K562 (cell line): ENCODE results near the gene CTRB1.

ENCODE experiments used
- CEBPG ChIP-seq, 3 experiments: fragments of 200-800 bp in 1 of 3; sonication (Bioruptor generic) in 1 of 3; sonication (generic) in 1 of 3; formaldehyde crosslinking in 1 of 3; IDR thresholded peaks in 2 of 3; conservative IDR thresholded peaks in 1 of 3; 2 replicates each; pipeline versions ENCODE4 v1.6.1 to v1.8.0; 2016 to 2022; ENCODE audit warnings: missing compliant biosample characterization in 2 of 3, missing genetic modification characterization in 2 of 3, mild to moderate bottlenecking in 1 of 3, missing genetic modification reagents in 1 of 3
- HNRNPH1 ChIP-seq: fragments of 200-400 bp; formaldehyde crosslinking; optimal IDR thresholded peaks from 2 replicates; pipeline ENCODE3; 2017; ENCODE audit warnings: low read depth, mild to moderate bottlenecking, low read length, moderate library complexity
- JUND ChIP-seq, 2 experiments: IDR thresholded peaks; 2 replicates in 1 of 2; 3 replicates in 1 of 2; pipeline ENCODE4 v1.6.1; 2011; ENCODE audit warnings: borderline replicate concordance in 2 of 2, low read depth in 2 of 2, low read length in 2 of 2, improper control_type of control experiment in 1 of 2, missing biosample characterization in 1 of 2, missing genetic modification characterization in 1 of 2, missing genetic modification reagents in 1 of 2
- POLR2A ChIP-seq: fragments of 450-650 bp; conservative IDR thresholded peaks from 2 replicates; pipeline ENCODE4 v1.6.1; 2016
- RFX5 ChIP-seq: IDR thresholded peaks from 2 replicates; pipeline ENCODE4 v1.6.1; 2011; ENCODE audit warnings: low read depth, mild to moderate bottlenecking, improper control_type of control experiment, low read length
- SRSF9 ChIP-seq: fragments of 200-400 bp; formaldehyde crosslinking; IDR thresholded peaks from 2 replicates; pipeline ENCODE4 v1.6.1; 2017; ENCODE audit warnings: low read depth, low read length, borderline replicate concordance
- ZNF146 ChIP-seq: IDR thresholded peaks from one replicate; pipeline ENCODE4 v1.6.1; 2018; ENCODE audit warnings: missing compliant biosample characterization; ENCODE audit not compliant: unreplicated experiment
- ZNF197 ChIP-seq: fragments of 200-800 bp; sonication (Bioruptor generic); IDR thresholded peaks from 2 replicates; pipeline ENCODE4 v1.6.1; 2016; ENCODE audit warnings: low read depth, missing genetic modification characterization, missing compliant biosample characterization

DNA sequence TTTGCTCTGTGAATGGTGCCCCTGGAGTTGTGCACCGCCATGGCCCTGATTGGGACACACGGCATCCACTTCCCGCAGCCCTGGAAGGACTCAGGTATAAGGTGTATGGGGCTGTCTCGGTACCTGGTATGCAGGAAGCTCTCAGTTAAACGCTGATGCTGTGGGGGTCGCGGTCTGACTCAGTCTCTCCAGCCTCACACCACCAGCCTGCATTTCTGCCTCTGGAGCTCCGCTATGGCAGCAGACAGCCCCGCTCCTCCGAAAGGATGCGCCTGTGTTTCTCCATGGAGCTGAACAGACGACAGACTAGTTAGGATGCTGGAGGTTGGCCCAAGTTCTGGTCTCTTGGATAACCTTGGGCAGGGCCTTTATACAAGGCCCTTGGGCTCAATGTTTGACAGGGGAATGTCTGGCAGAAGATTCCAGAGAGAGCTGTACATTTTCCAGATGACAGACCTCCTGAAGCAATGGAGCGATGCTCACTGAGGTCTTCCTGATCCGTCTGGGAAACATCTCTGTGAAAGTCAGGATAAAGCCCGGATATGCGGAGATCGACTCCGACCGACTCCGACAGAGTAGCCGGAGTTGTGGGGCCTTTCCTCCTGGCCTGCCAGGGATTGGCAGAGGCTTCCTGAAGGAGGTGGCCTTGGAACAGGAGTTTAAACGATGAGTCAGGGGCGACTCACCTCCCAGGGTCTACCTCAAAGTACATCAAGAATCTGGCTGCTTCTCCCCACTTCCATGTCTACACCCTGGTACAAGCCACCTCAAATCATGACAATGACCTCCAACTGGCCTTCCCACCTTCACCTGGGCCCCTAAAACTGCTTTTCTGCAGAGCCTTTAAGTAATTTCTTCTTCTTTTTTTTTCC lies 54.5 kb downstream of the CTRB1 start:
- no peak for TF ChIP-seq HNRNPH1
- no peak for TF ChIP-seq CEBPG (CRISPR knock-in tag; IDR thresholded peaks at IDR 0.05)
- no peak for TF ChIP-seq CEBPG (tag; conservative IDR thresholded peaks at IDR 0.05 in 1 of 2, IDR thresholded peaks at IDR 0.05 in 1 of 2)
- TF ChIP-seq ZNF197: no peak
- no peak for TF ChIP-seq RFX5
- no peak for TF ChIP-seq ZNF146 (CRISPR knock-in tag)
- TF ChIP-seq SRSF9: no peak
- no peak for TF ChIP-seq POLR2A
- TF ChIP-seq JUND (IDR thresholded peaks at IDR 0.05; ENCODE audit: borderline replicate concordance, low read depth, low read length): no peak
- no peak for TF ChIP-seq JUND (tag; IDR thresholded peaks at IDR 0.05; ENCODE audit: borderline replicate concordance, low read depth, low read length)
